HUES64 (cell line): ENCODE results near the gene GXYLT1.

ENCODE experiments used
- H3K27ac ChIP-seq: 2 replicates; pipeline ENCODE4 v1.7.0; 2013; ENCODE audit warnings: low read depth, low read length, inconsistent platforms
- H3K27me3 ChIP-seq: 2 replicates; pipeline ENCODE4 v1.6.1; 2013; ENCODE audit warnings: mild to moderate bottlenecking, low read length; ENCODE audit not compliant: insufficient read depth
- H3K36me3 ChIP-seq: 2 replicates; pipeline ENCODE4 v1.6.1; 2013; ENCODE audit warnings: mild to moderate bottlenecking, low read length; ENCODE audit not compliant: insufficient read depth
- H3K4me1 ChIP-seq: 2 replicates; pipeline ENCODE4 v1.6.1; 2013; ENCODE audit warnings: mild to moderate bottlenecking, low read length, moderate library complexity; ENCODE audit not compliant: insufficient read depth
- H3K4me3 ChIP-seq: 2 replicates; pipeline ENCODE4 v1.5.1; 2013; ENCODE audit warnings: mild to moderate bottlenecking, low read length, moderate library complexity
- H3K9ac ChIP-seq: 2 replicates; pipeline ENCODE4 v1.6.1; 2013; ENCODE audit warnings: mild to moderate bottlenecking, low read depth, low read length
- H3K9me3 ChIP-seq: 2 replicates; pipeline ENCODE4 v1.6.1; 2013; ENCODE audit warnings: low read depth, low read length; ENCODE audit not compliant: insufficient read depth
- WGBS: fragments of 150-250, 120-280 bp; methylation state at CpG from one replicate; pipeline ENCODE4 v1.1.7; 2013; ENCODE audit warnings: missing lambda C conversion rate; 5-methylcytosine and 5-hydroxymethylcytosine counted together

Gene GXYLT1

DNA sequence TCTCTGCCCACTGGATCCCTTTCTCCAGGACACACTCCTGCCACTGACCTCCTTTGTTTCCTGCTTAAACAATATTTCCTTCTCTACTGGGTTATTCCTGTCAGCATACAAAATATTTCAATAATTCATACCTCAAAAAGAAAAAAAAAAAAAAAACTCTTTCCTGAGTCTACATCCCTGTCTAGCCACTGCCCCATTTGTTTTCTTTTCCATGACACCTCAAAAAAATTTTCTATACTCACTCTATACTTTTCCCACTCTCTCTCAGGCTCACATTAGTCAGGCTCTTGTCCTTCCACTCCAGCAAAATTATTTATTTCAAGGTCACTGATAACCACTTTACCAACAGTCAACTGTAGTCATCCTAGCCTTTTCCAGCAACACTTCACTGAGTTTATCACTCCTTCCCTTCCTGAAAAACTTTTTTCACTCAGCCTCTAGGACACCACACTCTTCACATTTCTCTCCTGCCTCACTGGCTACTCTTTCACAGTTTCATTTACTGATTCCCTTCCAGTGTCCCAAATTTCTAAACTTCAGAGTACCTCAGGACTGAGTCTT is 29.4 kb upstream of the GXYLT1 start:
- peaks cover 5% of the 10 kb centered on the region for H3K9me3 ChIP-seq
- H3K4me1 ChIP-seq: peaks cover 12% of the 10 kb centered on the region
- H3K4me3 ChIP-seq: no peak overlapping the region
- no peak overlapping the region for H3K9ac ChIP-seq
- no peak overlapping the region for H3K27ac ChIP-seq
- H3K36me3 ChIP-seq: no peaks in the 10 kb centered on the region
- H3K27me3 ChIP-seq: no peaks in the 10 kb centered on the region

DNA sequence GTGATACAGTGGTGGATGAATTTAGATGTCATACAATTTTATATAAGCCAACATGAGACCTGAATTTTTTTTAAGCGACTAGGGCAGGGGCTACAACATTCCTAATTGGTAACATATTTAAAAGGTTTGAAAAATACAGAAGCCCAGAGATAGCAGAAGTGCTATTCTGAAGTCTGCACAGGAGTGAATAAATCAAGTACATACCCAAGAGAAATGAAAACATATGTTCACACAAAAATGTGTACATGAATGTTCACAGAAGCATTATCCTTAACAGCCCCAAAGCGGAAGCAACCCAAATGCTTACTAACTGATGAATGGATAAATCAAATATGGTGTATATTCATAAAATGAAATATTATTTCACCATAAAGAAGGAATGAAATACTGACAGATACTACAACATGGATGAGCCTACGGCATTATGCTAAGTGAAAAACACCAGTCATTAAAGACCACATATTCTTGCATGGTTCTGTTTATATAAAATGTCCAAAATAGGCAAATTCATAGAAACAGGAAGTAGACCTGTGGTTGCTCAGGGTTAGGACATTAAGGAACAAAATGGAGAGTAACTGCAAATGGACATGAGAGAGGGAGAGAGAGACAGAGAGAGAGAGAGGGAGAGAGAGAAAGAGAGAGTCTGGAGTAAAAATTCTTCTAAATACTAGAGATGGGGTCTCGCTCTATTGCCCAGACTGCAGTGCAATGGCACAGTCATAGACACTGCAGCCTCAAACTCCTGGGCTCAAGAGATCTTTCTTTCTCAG is 28.0 kb upstream of the GXYLT1 start:
- no peaks in the 10 kb centered on the region for H3K27me3 ChIP-seq
- peaks cover 5% of the 10 kb centered on the region for H3K9me3 ChIP-seq
- 83% methylated on average over 2 of the region's 4 CpGs for WGBS
- H3K36me3 ChIP-seq: no peaks in the 10 kb centered on the region
- H3K4me3 ChIP-seq: no peak overlapping the region
- H3K4me1 ChIP-seq: no peaks in the 10 kb centered on the region
- H3K9ac ChIP-seq: no peak overlapping the region
- H3K27ac ChIP-seq: no peak overlapping the region

DNA sequence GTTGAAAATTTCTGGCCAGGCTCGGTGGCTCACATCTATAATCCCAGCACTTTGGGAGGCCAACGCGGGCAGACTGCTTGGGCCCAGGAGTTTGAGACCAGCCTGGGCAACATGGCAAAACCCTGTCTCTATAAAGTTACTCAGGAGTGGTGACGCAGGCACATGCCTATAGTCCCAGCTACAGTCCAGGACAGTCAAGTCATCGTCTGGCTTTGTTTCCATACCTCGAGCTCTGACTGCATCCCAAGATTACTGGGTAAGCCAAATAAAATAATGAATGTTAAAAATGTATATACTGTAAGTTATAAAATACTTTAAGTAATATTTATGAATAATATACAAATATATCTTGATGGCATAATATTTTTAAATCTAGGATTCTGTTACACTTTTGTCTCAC is 23.0 kb upstream of the GXYLT1 start:
- Histone ChIP-seq H3K27ac (no peak overlapping the region), H3K4me1 (no peaks in the 10 kb centered on the region), H3K4me3 (no peak overlapping the region), H3K9ac (no peak overlapping the region), H3K9me3 (no peaks in the 10 kb centered on the region), H3K27me3 (no peaks in the 10 kb centered on the region), H3K36me3 (no peaks in the 10 kb centered on the region)
- WGBS: 97% methylated on average over 6 of the region's 6 CpGs

DNA sequence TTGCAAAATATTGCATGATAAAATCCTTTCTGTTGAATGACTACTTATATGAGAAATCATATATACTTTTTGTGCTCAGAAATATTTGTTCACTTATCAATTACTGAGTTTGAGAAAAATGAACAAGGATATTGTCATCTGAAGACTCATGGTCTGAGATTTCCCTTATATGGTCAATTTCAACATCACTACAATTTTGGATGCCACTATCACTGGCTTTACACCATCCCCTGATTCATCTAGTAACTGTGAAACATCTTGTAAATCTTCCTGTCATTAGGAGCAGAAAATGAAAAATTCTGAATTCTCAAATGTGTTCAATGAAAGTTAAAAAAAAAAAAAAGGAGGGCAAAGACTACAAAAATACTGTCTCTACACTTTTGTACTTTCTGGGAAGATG is 21.8 kb upstream of the GXYLT1 start:
- no peak overlapping the region for H3K9ac ChIP-seq
- H3K36me3 ChIP-seq: no peaks in the 10 kb centered on the region
- H3K4me1 ChIP-seq: no peaks in the 10 kb centered on the region
- no peak overlapping the region for H3K4me3 ChIP-seq
- no peaks in the 10 kb centered on the region for H3K9me3 ChIP-seq
- H3K27ac ChIP-seq: no peak overlapping the region
- no peaks in the 10 kb centered on the region for H3K27me3 ChIP-seq

DNA sequence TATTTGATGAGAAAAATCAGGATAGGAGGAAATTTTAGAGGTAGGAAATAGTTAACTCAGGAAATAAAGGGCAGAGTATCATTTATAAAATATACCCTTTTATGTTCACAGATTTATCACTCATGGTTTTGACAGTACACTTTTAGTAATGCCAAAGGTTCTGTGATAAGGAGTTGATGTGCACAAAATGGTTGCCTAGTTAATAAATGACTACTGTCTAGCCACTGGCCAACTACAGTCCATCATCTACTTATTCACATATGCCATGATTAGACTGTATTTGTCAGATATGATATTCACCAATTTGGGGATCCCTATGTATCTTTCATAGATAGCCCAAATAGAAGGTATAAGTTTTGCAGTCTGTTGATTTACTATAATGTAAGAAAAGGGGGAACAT is 19.2 kb upstream of the GXYLT1 start:
- no peaks in the 10 kb centered on the region for H3K9me3 ChIP-seq
- H3K36me3 ChIP-seq: no peaks in the 10 kb centered on the region; the same call in 1 of the 2 replicates
- no peaks in the 10 kb centered on the region for H3K27me3 ChIP-seq
- no peaks in the 10 kb centered on the region for H3K4me1 ChIP-seq
- no peak overlapping the region for H3K27ac ChIP-seq
- no peak overlapping the region for H3K9ac ChIP-seq
- no peak overlapping the region for H3K4me3 ChIP-seq

DNA sequence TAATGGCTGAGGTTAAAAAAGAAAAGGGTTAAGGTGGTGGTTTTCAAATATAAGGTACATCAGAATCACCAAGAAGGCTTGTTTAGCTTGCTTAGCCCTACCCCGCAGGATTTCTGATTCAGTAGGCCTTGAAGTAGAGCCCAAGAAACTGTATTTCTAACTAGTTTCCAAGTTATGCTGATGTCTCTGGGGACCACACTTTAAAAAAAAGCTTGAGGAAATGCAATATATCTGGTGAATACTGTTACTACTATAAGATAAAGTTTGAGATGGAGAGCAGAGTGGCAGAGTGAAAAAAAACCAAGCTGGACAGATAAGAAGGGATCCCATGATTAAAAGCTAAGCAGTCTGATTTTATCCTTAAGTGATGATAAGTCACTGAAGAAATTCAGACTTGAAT is 18.3 kb upstream of the GXYLT1 start:
- H3K36me3 ChIP-seq: no peaks in the 10 kb centered on the region; the same call in 1 of the 2 replicates
- H3K4me3 ChIP-seq: no peak overlapping the region
- no peaks in the 10 kb centered on the region for H3K27me3 ChIP-seq
- H3K4me1 ChIP-seq: no peaks in the 10 kb centered on the region
- H3K27ac ChIP-seq: no peak overlapping the region
- 96% methylated on average over 1 of the region's 1 CpG for WGBS
- H3K9me3 ChIP-seq: no peaks in the 10 kb centered on the region
- H3K9ac ChIP-seq: no peak overlapping the region

DNA sequence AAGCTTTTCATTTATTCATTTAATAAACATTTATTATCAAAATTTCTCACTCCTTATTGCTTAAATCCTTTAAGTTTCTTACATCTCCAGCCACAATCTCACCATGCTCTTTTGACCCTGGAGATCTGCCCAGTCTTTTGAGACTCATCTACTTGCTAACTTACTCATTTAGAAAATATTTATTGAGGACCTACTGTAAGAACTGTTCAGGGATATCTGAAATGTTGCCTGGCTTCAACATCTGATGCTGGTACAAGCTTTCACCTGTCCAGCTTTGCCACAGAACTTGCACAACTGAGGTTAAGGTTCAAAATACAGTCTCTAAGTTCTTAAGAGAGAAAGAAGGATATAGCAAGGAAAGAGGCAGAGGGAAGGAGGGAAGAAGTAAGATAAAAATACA is 17.5 kb upstream of the GXYLT1 start:
- Histone ChIP-seq H3K36me3 (no peaks in the 10 kb centered on the region; the same call in 1 of the 2 replicates), H3K27ac (no peak overlapping the region), H3K4me3 (no peak overlapping the region), H3K9ac (no peak overlapping the region), H3K27me3 (no peaks in the 10 kb centered on the region), H3K9me3 (no peaks in the 10 kb centered on the region), H3K4me1 (no peaks in the 10 kb centered on the region)

DNA sequence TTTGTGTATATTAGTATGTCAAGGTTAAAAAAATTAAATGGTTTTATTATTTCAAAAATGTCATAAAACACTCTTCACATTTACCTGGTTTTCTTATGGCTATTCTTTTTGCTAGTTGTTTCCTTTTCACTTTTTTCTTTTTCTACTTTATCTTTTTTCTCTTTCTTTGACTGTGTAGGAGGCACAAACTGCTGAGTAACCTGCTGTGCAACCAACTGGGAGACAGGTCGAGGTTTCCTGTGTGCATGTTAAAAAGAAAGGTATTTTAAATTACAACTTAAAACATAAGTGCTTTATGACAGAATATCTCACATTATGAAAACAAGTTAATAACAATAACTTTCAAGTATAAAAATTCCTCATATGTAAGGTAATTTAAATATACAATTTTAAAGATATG is 16.9 kb upstream of the GXYLT1 start:
- Histone ChIP-seq H3K36me3 (no peaks in the 10 kb centered on the region; the same call in 1 of the 2 replicates), H3K4me1 (no peaks in the 10 kb centered on the region), H3K4me3 (no peak overlapping the region), H3K27ac (no peak overlapping the region), H3K9ac (no peak overlapping the region), H3K27me3 (no peaks in the 10 kb centered on the region), H3K9me3 (no peaks in the 10 kb centered on the region)
- no CpG with 5 or more reads among the region's 1 CpG for WGBS

DNA sequence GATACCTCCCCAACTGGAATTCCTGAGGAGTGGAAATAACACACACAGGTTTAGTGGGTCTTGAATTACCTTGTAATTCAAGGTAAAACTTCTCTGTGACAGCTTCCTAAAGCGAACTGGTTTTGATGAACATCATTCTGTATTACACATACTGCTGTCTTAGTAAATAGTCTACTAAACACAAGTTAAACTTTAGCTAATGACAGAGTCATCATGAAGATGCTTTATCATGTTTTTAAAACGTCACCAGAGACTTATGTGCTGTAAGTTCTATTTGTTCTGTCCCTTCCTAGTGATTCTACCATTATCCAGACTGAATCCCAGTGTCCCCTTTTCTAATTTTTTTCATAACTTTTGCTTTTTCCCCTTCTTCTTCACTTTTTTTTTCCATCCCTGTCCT is 11.6 kb upstream of the GXYLT1 start:
- H3K4me3 ChIP-seq: no peak overlapping the region
- no peaks in the 10 kb centered on the region; the same call in 1 of the 2 replicates for H3K36me3 ChIP-seq
- H3K27me3 ChIP-seq: no peaks in the 10 kb centered on the region
- 97% methylated on average over 2 of the region's 2 CpGs for WGBS
- H3K9ac ChIP-seq: no peak overlapping the region
- H3K9me3 ChIP-seq: no peaks in the 10 kb centered on the region
- no peaks in the 10 kb centered on the region for H3K4me1 ChIP-seq
- no peak overlapping the region for H3K27ac ChIP-seq

DNA sequence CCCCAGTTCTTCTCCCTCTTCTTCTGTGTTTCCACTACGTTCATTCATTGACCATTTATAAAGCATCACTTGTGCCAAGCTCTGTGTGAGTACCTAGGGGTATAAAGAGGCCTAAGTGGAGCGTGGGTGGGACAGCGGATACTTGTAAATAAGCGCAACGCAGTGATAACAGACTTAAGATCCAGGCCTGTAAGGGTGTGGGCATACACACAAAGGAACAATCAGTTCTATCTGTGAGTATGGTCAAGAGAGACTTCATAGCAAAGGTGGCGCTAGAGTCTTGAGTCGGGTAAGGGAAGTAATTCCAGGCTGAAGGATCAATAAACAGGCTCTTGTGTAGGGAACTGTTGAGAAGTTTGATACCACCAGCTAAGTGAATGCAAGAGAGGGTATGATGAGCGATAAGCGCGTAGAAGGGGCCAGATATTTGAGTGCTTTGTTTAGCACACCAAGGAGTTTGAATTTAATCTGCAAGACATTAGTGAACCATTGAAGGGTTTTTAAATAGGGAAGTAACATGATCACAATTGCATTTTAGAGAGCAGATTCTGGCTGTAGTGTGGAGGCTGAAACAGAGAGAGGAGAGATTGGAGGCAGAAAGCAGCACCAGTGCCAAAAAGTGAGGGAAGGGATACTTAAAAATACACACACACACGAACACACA is 1.0 kb upstream of the GXYLT1 start:
- peaks cover 32% of the 10 kb centered on the region for H3K27me3 ChIP-seq
- peaks cover 24% of the 10 kb centered on the region for H3K4me1 ChIP-seq
- 63% methylated on average over 11 of the region's 11 CpGs for WGBS
- H3K36me3 ChIP-seq: no peaks in the 10 kb centered on the region
- no peak overlapping the region for H3K27ac ChIP-seq
- H3K9me3 ChIP-seq: no peaks in the 10 kb centered on the region
- peak overlapping the region; percentile 65 for H3K4me3 ChIP-seq
- no peak overlapping the region; the same call in 1 of the 2 replicates for H3K9ac ChIP-seq

DNA sequence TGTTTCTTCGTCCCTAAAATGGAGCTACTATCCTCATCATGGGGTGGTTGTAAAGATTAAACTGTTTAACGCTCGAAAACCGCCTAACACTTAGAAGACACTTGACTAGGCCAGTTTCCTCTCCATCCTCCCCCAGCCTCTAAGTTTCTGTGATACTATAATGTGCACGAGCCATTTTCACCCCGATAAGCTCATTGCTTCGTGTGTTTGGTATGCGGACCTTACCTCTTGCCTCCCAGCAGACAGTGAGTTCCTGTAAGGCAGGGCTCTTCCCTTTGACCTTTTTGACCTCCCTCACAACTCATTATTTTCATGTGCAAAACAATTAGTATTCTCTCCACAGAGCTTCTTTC is 499 bp upstream of the GXYLT1 start:
- Histone ChIP-seq H3K27me3 (peaks cover 32% of the 10 kb centered on the region), H3K27ac (peak overlapping the region; percentile 62; the same call in 1 of the 2 replicates), H3K9ac (peak overlapping the region; percentile 79), H3K9me3 (no peaks in the 10 kb centered on the region), H3K4me3 (peak overlapping the region; percentile 65), H3K36me3 (no peaks in the 10 kb centered on the region), H3K4me1 (peaks cover 24% of the 10 kb centered on the region)
- WGBS: 36% methylated on average over 8 of the region's 8 CpGs
